HepG2 (cell line): Measurements from ENCODE around the gene HSD11B1. TPM values are rescaled to one million over a fixed set of nuclear protein-coding genes. Genes with fewer than 3 reads are reported as not detected.

Source experiments
- ATAC-seq: fragments of 200-7000 bp; cut with Tn5 transposase; 3 replicates; pipeline ENCODE4 v1.9.1; 2020; ENCODE audit warnings: mild to moderate bottlenecking, moderate library complexity
- BruUV-seq: library from RNA; stranded (reverse); fragments of 400-500 nt; replicated peaks from 2 replicates; lab custom pipeline; 2021; lab: Mats Ljungman, UMichigan
- CTCF ChIA-PET: fragments of 300-600 bp; formaldehyde crosslinking; extraction: SDS; loops from one replicate; lab custom pipeline; 2021; ENCODE audit warnings: low total read pairs, inconsistent platforms, low intra/inter-chr PET ratio; lab: Yijun Ruan, JAX
- POLR2A ChIA-PET: fragments of 350-600 bp; sonication (Branson Sonifier 250); formaldehyde crosslinking; loops from one replicate; lab custom pipeline; 2020; ENCODE audit warnings: antibody characterized with exemption, inconsistent platforms; lab: Yijun Ruan, JAX
- DNase-seq: peaks from one replicate; pipeline ENCODE4 v3.0.0-alpha.2; 2015; ENCODE audit warnings: low spot score
- FAIRE-seq: peaks from 3 replicates; lab custom pipeline; 2011; peaks lifted over from hg19 to GRCh38; lab: Jason Lieb, UNC
- H2AFZ ChIP-seq: one replicate; pipeline ENCODE4 v1.6.1; 2011; ENCODE audit warnings: low read length, inconsistent platforms
- H3K27ac ChIP-seq: fragments of 300-600 bp; 3 replicates; pipeline ENCODE4 v1.8.0; 2011; ENCODE audit warnings: mixed run types, mild to moderate bottlenecking, mixed read lengths, low read length, inconsistent platforms; ENCODE audit not compliant: insufficient read depth; ENCODE audit errors: extremely low read length
- H3K27me3 ChIP-seq, 2 experiments: fragments of 200-600 bp in 1 of 2; 2 replicates in 1 of 2; 3 replicates in 1 of 2; pipeline versions ENCODE4 v1.6.0 to v1.8.0; 2011; ENCODE audit warnings: low read length in 2 of 2, mild to moderate bottlenecking in 2 of 2, moderate library complexity in 2 of 2, inconsistent platforms in 1 of 2; ENCODE audit not compliant: insufficient read depth in 2 of 2, control insufficient read depth in 1 of 2
- H3K36me3 ChIP-seq, 2 experiments: fragments of 200-600 bp in 1 of 2; replicated peaks in 1 of 2; 2 replicates in 1 of 2; 3 replicates in 1 of 2; pipeline versions ENCODE4 v1.5.1 to v1.8.0; 2011; ENCODE audit warnings: low read length in 2 of 2, inconsistent platforms in 1 of 2; ENCODE audit not compliant: insufficient read depth in 2 of 2, control insufficient read depth in 1 of 2
- H3K4me1 ChIP-seq: 2 replicates; pipeline ENCODE4 v1.5.1; 2012; ENCODE audit warnings: low read length, inconsistent platforms; ENCODE audit not compliant: insufficient read depth
- H3K4me2 ChIP-seq: 2 replicates; pipeline ENCODE4 v1.6.0; 2011; ENCODE audit warnings: low read depth, low read length, inconsistent platforms
- H3K4me3 ChIP-seq, 3 experiments: fragments of 200-600 bp in 1 of 3; sonication (generic), shearing (Covaris generic) in 1 of 3; replicated peaks in 1 of 3; 2 replicates each; pipeline ENCODE4 v1.5.1; 2011 to 2016; ENCODE audit warnings: low read length in 3 of 3, inconsistent platforms in 2 of 3, low read depth in 2 of 3, mild to moderate bottlenecking in 2 of 3, control low read depth in 1 of 3, mixed read lengths in 1 of 3; ENCODE audit not compliant: insufficient read depth in 1 of 3
- H3K79me2 ChIP-seq: one replicate; pipeline ENCODE4 v1.6.1; 2011; ENCODE audit warnings: low read length, inconsistent platforms; ENCODE audit not compliant: insufficient read depth
- H3K9ac ChIP-seq: 2 replicates; pipeline ENCODE4 v1.6.0; 2011; ENCODE audit warnings: mild to moderate bottlenecking, low read depth, low read length, inconsistent platforms; ENCODE audit not compliant: insufficient read depth
- H3K9me3 ChIP-seq: 2 replicates; pipeline ENCODE4 v1.5.1; 2012; ENCODE audit warnings: mild to moderate bottlenecking, low read length
- H4K20me1 ChIP-seq: 2 replicates; pipeline ENCODE4 v1.6.0; 2011; ENCODE audit warnings: inconsistent platforms, mild to moderate bottlenecking, low read length, moderate library complexity; ENCODE audit not compliant: insufficient read depth
- FOXC1 ChIP-seq: sonication (generic); formaldehyde crosslinking; IDR thresholded peaks from 2 replicates; pipeline ENCODE4 v1.8.0; 2022; ENCODE audit warnings: mild to moderate bottlenecking, missing genetic modification reagents, borderline replicate concordance
- FOXK1 ChIP-seq: sonication (generic); formaldehyde crosslinking; IDR thresholded peaks from 2 replicates; pipeline ENCODE4 v1.4.0; 2020; ENCODE audit warnings: low read depth, missing genetic modification reagents, borderline replicate concordance
- GFI1 ChIP-seq: sonication (generic); formaldehyde crosslinking; IDR thresholded peaks from 2 replicates; pipeline ENCODE4 v1.5.0; 2020; ENCODE audit warnings: missing genetic modification reagents, mild to moderate bottlenecking, borderline replicate concordance
- LCORL ChIP-seq, 2 experiments: fragments of 450-650 bp in 1 of 2; sonication (generic) in 1 of 2; formaldehyde crosslinking in 1 of 2; IDR thresholded peaks; 2 replicates each; pipeline versions ENCODE4 v1.5.0 to v1.6.1; 2017 to 2020; ENCODE audit warnings: antibody characterized with exemption in 1 of 2, missing genetic modification reagents in 1 of 2
- MTF2 ChIP-seq: sonication (generic); formaldehyde crosslinking; IDR thresholded peaks from 2 replicates; pipeline ENCODE4 v1.5.0; 2020; ENCODE audit warnings: missing genetic modification reagents, borderline replicate concordance
- NFKB2 ChIP-seq: sonication (generic); formaldehyde crosslinking; IDR thresholded peaks from 2 replicates; pipeline ENCODE4 v1.4.0; 2020; ENCODE audit warnings: missing genetic modification reagents, borderline replicate concordance
- NPAS2 ChIP-seq: sonication (generic); formaldehyde crosslinking; IDR thresholded peaks from 2 replicates; pipeline ENCODE4 v1.8.0; 2022; ENCODE audit warnings: mild to moderate bottlenecking, missing genetic modification reagents, borderline replicate concordance
- ZFP62 ChIP-seq: sonication (generic); formaldehyde crosslinking; IDR thresholded peaks from 2 replicates; pipeline ENCODE4 v1.4.0; 2020; ENCODE audit warnings: missing genetic modification reagents
- ZNF746 ChIP-seq: sonication (generic); formaldehyde crosslinking; IDR thresholded peaks from 2 replicates; pipeline ENCODE4 v1.8.0; 2022; ENCODE audit warnings: mild to moderate bottlenecking, missing genetic modification reagents
- WGBS: methylation state at CpG from one replicate; pipeline ENCODE4 v1.1.6; 2017; ENCODE audit warnings: low lambda C conversion rate; 5-methylcytosine and 5-hydroxymethylcytosine counted together
- in situ Hi-C: cut with HindIII; loops from 2 replicates; pipeline ENCODE4 v1.10.0; 2017; ENCODE audit warnings: low pct_unique_long_range_greater_than_20kb; ENCODE audit not compliant: extremely low pct_ligation_motif_present
- intact Hi-C: fragments of 100-400 bp; cut with micrococcal nuclease; formaldehyde crosslinking; loops from one replicate; pipeline ENCODE4 v1.10.0; 2022; ENCODE audit not compliant: unreplicated experiment
- polyA plus RNA-seq, 8 experiments: library from polyadenylated mRNA; depleted of rRNA in 3 of 8; stranded (reverse) in 7 of 8; unstranded in 1 of 8; fragments of >200 nt; fragmentation: Illumina TruSeq in 4 of 8; extraction: Trizol in 4 of 8; gene quantifications; 2 replicates each; pipeline versions ENCODE4 v1.2.1 to v1.2.3, GENCODE V29; 2011 to 2016; ENCODE audit warnings: low read depth in 4 of 8, missing spikeins in 1 of 8, mixed read lengths in 1 of 8; ENCODE audit not compliant: insufficient read depth in 1 of 8
- total RNA-seq, 5 experiments: library from RNA; depleted of rRNA; stranded (reverse); fragments of >200 nt; fragmentation: Illumina TruSeq; extraction: Trizol; gene quantifications; 2 replicates each; pipeline ENCODE4 v1.2.3, GENCODE V29; 2016; ENCODE audit warnings: low read depth in 1 of 5
- TF ChIP-seq, protein P1 (sequence below): sonication (generic); formaldehyde crosslinking; IDR thresholded peaks from 2 replicates; pipeline ENCODE4 v1.4.0; 2020; ENCODE audit warnings: missing genetic modification reagents, borderline replicate concordance
- TF ChIP-seq, protein P2 (sequence below): sonication (generic); formaldehyde crosslinking; IDR thresholded peaks from 2 replicates; pipeline ENCODE4 v1.4.0; 2020; ENCODE audit warnings: mild to moderate bottlenecking, missing genetic modification reagents
- TF ChIP-seq, protein P3 (sequence below): sonication (generic); formaldehyde crosslinking; IDR thresholded peaks from 2 replicates; pipeline ENCODE4 v1.4.0; 2020; ENCODE audit warnings: missing genetic modification reagents, mild to moderate bottlenecking, borderline replicate concordance
- TF ChIP-seq, protein P4 (sequence below): sonication (generic); formaldehyde crosslinking; IDR thresholded peaks from 2 replicates; pipeline ENCODE4 v1.4.0; 2020; ENCODE audit warnings: missing genetic modification reagents

HSD11B1 gene
- total and polyA plus RNA-seq, 2 of the 13 experiments (the other 11 are each of a cell fraction or from before 2014, with no cell fraction given) = not detected

DNA sequence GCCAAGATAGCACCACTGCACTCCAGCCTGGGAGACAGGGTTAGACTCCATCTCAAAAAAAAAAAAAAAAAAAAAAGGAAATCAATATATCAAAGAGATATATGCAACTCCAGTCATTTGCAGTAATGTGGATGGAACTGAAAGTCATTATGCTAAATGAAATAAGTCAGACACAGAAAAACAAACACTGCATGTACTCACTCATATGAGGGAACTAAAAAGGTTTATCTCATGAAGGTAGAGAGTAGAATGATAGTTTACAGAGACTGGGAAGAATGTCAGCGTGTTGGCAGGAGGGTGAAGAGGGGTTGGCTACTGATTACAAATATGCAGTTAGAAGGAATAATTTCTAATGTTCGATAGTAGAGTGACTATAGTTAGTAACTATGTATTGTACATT, 13.2 kb downstream of the HSD11B1 start:
- Histone ChIP-seq H3K4me1 (no peaks in the 10 kb centered on the region), H2AFZ (no peak overlapping the region), H3K9me3 (no peaks in the 10 kb centered on the region), H3K79me2 (no peaks in the 10 kb centered on the region), H3K36me3 (no peaks in the 10 kb centered on the region), H3K4me3 (no peak overlapping the region), H3K9ac (no peak overlapping the region), H4K20me1 (no peaks in the 10 kb centered on the region), H3K27ac (no peak overlapping the region), H3K4me2 (no peak overlapping the region), H3K27me3 (no peaks in the 10 kb centered on the region)
- 0% methylated on average over 2 of the region's 2 CpGs for WGBS
- ChIA-PET CTCF (no interaction called here), POLR2A (no interaction called here)
- no TSS peak for BruUV-seq
- FAIRE-seq (no peak), DNase-seq (no peak), ATAC-seq (no peak)
- in situ Hi-C loops (loop anchor here (25.0 kb wide), 1 partner anchor 606 kb away; no protein-coding TSS in a partner anchor), intact Hi-C loops (no loop called here)
- no peak for TF ChIP-seq LCORL (IDR thresholded peaks at IDR 0.05)
- no peak for TF ChIP-seq LCORL (CRISPR knock-in tag; IDR thresholded peaks at IDR 0.05)
- no peak for TF ChIP-seq ZNF746 (CRISPR knock-in tag)
- TF ChIP-seq, protein P1, sequence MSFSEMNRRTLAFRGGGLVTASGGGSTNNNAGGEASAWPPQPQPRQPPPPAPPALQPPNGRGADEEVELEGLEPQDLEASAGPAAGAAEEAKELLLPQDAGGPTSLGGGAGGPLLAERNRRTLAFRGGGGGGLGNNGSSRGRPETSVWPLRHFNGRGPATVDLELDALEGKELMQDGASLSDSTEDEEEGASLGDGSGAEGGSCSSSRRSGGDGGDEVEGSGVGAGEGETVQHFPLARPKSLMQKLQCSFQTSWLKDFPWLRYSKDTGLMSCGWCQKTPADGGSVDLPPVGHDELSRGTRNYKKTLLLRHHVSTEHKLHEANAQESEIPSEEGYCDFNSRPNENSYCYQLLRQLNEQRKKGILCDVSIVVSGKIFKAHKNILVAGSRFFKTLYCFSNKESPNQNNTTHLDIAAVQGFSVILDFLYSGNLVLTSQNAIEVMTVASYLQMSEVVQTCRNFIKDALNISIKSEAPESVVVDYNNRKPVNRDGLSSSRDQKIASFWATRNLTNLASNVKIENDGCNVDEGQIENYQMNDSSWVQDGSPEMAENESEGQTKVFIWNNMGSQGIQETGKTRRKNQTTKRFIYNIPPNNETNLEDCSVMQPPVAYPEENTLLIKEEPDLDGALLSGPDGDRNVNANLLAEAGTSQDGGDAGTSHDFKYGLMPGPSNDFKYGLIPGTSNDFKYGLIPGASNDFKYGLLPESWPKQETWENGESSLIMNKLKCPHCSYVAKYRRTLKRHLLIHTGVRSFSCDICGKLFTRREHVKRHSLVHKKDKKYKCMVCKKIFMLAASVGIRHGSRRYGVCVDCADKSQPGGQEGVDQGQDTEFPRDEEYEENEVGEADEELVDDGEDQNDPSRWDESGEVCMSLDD (CRISPR knock-in tag) = no peak
- no peak for TF ChIP-seq ZFP62 (CRISPR knock-in tag)
- TF ChIP-seq, protein P2, sequence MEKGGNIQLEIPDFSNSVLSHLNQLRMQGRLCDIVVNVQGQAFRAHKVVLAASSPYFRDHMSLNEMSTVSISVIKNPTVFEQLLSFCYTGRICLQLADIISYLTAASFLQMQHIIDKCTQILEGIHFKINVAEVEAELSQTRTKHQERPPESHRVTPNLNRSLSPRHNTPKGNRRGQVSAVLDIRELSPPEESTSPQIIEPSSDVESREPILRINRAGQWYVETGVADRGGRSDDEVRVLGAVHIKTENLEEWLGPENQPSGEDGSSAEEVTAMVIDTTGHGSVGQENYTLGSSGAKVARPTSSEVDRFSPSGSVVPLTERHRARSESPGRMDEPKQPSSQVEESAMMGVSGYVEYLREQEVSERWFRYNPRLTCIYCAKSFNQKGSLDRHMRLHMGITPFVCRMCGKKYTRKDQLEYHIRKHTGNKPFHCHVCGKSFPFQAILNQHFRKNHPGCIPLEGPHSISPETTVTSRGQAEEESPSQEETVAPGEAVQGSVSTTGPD = no peak
- no peak for TF ChIP-seq MTF2
- TF ChIP-seq, protein P3, sequence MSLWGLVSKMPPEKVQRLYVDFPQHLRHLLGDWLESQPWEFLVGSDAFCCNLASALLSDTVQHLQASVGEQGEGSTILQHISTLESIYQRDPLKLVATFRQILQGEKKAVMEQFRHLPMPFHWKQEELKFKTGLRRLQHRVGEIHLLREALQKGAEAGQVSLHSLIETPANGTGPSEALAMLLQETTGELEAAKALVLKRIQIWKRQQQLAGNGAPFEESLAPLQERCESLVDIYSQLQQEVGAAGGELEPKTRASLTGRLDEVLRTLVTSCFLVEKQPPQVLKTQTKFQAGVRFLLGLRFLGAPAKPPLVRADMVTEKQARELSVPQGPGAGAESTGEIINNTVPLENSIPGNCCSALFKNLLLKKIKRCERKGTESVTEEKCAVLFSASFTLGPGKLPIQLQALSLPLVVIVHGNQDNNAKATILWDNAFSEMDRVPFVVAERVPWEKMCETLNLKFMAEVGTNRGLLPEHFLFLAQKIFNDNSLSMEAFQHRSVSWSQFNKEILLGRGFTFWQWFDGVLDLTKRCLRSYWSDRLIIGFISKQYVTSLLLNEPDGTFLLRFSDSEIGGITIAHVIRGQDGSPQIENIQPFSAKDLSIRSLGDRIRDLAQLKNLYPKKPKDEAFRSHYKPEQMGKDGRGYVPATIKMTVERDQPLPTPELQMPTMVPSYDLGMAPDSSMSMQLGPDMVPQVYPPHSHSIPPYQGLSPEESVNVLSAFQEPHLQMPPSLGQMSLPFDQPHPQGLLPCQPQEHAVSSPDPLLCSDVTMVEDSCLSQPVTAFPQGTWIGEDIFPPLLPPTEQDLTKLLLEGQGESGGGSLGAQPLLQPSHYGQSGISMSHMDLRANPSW (CRISPR knock-in tag) = no peak
- TF ChIP-seq GFI1 (CRISPR knock-in tag) = no peak
- no peak for TF ChIP-seq FOXC1 (CRISPR knock-in tag)
- no peak for TF ChIP-seq NPAS2
- TF ChIP-seq, protein P4, sequence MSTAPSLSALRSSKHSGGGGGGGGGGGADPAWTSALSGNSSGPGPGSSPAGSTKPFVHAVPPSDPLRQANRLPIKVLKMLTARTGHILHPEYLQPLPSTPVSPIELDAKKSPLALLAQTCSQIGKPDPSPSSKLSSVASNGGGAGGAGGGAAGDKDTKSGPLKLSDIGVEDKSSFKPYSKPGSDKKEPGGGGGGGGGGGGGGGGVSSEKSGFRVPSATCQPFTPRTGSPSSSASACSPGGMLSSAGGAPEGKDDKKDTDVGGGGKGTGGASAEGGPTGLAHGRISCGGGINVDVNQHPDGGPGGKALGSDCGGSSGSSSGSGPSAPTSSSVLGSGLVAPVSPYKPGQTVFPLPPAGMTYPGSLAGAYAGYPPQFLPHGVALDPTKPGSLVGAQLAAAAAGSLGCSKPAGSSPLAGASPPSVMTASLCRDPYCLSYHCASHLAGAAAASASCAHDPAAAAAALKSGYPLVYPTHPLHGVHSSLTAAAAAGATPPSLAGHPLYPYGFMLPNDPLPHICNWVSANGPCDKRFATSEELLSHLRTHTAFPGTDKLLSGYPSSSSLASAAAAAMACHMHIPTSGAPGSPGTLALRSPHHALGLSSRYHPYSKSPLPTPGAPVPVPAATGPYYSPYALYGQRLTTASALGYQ (CRISPR knock-in tag) = no peak
- TF ChIP-seq FOXK1 (CRISPR knock-in tag) = no peak
- TF ChIP-seq NFKB2 = no peak
